ENCODE measurements around the gene BOC. TPM values are rescaled to one million over a fixed set of nuclear protein-coding genes. Genes with fewer than 3 reads are reported as not detected.

The BOC gene
- total RNA-seq, 1 experiment from 2014 or later: 0.07 TPM

GRCh38 chr3:113277941-113278598, 66.7 kb downstream of the BOC start:
- H3K27me3 Mint-ChIP-seq (ENCODE audit: unreplicated experiment): peaks cover 11% of the 10 kb centered on the region
- H3K36me3 Mint-ChIP-seq (ENCODE audit: insufficient read depth, unreplicated experiment): no peaks in the 10 kb centered on the region
- no TSS peak for BruUV-seq (replicated peaks)
- peaks cover 21% of the 10 kb centered on the region for H3K4me1 Mint-ChIP-seq (ENCODE audit: low read depth, unreplicated experiment)
- TF ChIP-seq CTCF (IDR thresholded peaks at IDR 0.05; ENCODE audit: unreplicated experiment): no peak
- no peak for DNase-seq
- CTCF ChIA-PET: no interaction called here
- no peak overlapping the region for H3K4me3 Mint-ChIP-seq (ENCODE audit: low read depth, unreplicated experiment)
- no peaks in the 10 kb centered on the region for H3K9me3 Mint-ChIP-seq (ENCODE audit: low read depth, unreplicated experiment)
- intact Hi-C loops (cut with micrococcal nuclease; ENCODE audit: unreplicated experiment): no loop called here
- H3K27ac Mint-ChIP-seq (ENCODE audit: unreplicated experiment): no peak overlapping the region

GRCh38 chr3:113278599-113278955, 67.2 kb downstream of the BOC start:
- no peak for DNase-seq
- H3K9me3 Mint-ChIP-seq (ENCODE audit: low read depth, unreplicated experiment): no peaks in the 10 kb centered on the region
- CTCF ChIA-PET: no interaction called here
- H3K4me1 Mint-ChIP-seq (ENCODE audit: low read depth, unreplicated experiment): peaks cover 21% of the 10 kb centered on the region
- BruUV-seq (replicated peaks): no TSS peak
- intact Hi-C loops (cut with micrococcal nuclease; ENCODE audit: unreplicated experiment): no loop called here
- peaks cover 11% of the 10 kb centered on the region for H3K27me3 Mint-ChIP-seq (ENCODE audit: unreplicated experiment)
- H3K36me3 Mint-ChIP-seq (ENCODE audit: insufficient read depth, unreplicated experiment): no peaks in the 10 kb centered on the region
- TF ChIP-seq CTCF (IDR thresholded peaks at IDR 0.05; ENCODE audit: unreplicated experiment): no peak
- no peak overlapping the region for H3K4me3 Mint-ChIP-seq (ENCODE audit: low read depth, unreplicated experiment)
- H3K27ac Mint-ChIP-seq (ENCODE audit: unreplicated experiment): no peak overlapping the region

DNA sequence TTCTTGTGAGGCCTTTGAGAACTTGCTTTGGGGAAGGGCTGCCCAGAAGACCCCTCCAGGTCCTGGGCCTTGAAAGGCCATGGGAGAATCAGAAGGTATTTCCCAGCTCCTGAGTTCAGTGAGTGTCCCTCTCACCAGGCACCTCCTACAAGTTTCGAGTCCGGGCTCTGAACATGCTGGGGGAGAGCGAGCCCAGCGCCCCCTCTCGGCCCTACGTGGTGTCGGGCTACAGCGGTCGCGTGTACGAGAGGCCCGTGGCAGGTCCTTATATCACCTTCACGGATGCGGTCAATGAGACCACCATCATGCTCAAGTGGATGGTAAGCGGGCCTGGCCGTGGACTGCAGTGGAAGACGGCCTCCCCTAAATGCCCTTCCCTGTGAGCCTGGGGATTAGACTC, 68.3 kb downstream of the BOC start:
- no peak overlapping the region for H3K4me3 Mint-ChIP-seq (ENCODE audit: low read depth, unreplicated experiment)
- CTCF ChIA-PET: no interaction called here

GRCh38 chr3:113283306-113283705, 71.9 kb downstream of the BOC start:
- no peak overlapping the region for H3K27ac Mint-ChIP-seq (ENCODE audit: unreplicated experiment)
- intact Hi-C loops (cut with micrococcal nuclease; ENCODE audit: unreplicated experiment): no loop called here
- H3K4me3 Mint-ChIP-seq (ENCODE audit: low read depth, unreplicated experiment): no peak overlapping the region
- no peaks in the 10 kb centered on the region for H3K36me3 Mint-ChIP-seq (ENCODE audit: insufficient read depth, unreplicated experiment)
- H3K9me3 Mint-ChIP-seq (ENCODE audit: low read depth, unreplicated experiment): no peaks in the 10 kb centered on the region
- TF ChIP-seq CTCF (IDR thresholded peaks at IDR 0.05; ENCODE audit: unreplicated experiment): no peak
- CTCF ChIA-PET: no interaction called here
- BruUV-seq (replicated peaks): no TSS peak
- H3K4me1 Mint-ChIP-seq (ENCODE audit: low read depth, unreplicated experiment): peaks cover 25% of the 10 kb centered on the region
- DNase-seq: no peak
- H3K27me3 Mint-ChIP-seq (ENCODE audit: unreplicated experiment): peaks cover 11% of the 10 kb centered on the region

More for the DNA sequence above, 68.3 kb downstream of the BOC start:
- intact Hi-C loops (cut with micrococcal nuclease; ENCODE audit: unreplicated experiment): no loop called here
- Mint-ChIP-seq H3K36me3 (ENCODE audit: insufficient read depth, unreplicated experiment) (no peaks in the 10 kb centered on the region), H3K4me1 (ENCODE audit: low read depth, unreplicated experiment) (peaks cover 21% of the 10 kb centered on the region), H3K9me3 (ENCODE audit: low read depth, unreplicated experiment) (no peaks in the 10 kb centered on the region), H3K27me3 (ENCODE audit: unreplicated experiment) (peaks cover 11% of the 10 kb centered on the region), H3K27ac (ENCODE audit: unreplicated experiment) (no peak overlapping the region)
- no TSS peak for BruUV-seq (replicated peaks)
- no peak for TF ChIP-seq CTCF (IDR thresholded peaks at IDR 0.05; ENCODE audit: unreplicated experiment)
- DNase-seq: no peak

Measured in Calu3 (cell line).